ENCODE measurements around the gene HS3ST3A1. TPM values are rescaled to one million over a fixed set of nuclear protein-coding genes. Genes with fewer than 3 reads are reported as not detected.

Gene HS3ST3A1
- total and polyA plus RNA-seq, 10 donors, result 1.9 to 25.9 (median 16.4) TPM

- peak overlapping the region in 5 of 8 donors; percentile 41 to 87 (median 45) for H3K27ac ChIP-seq
- 76 to 81% (median 80%) methylated on average over 13 of the region's 13 CpGs for WGBS, 5 donors
- H3K27me3 ChIP-seq (replicated peaks in 1 of 7), result peaks cover 0 to 35% (median 20%) of the 10 kb centered on the region in 7 donors
- H3K36me3 ChIP-seq, result no peaks in the 10 kb centered on the region
- TF ChIP-seq POLR2AphosphoS5 (IDR thresholded peaks at IDR 0.05) (no peak), CTCF (IDR thresholded peaks at IDR 0.05 in 8 of 11, conservative IDR thresholded peaks at IDR 0.05 in 3 of 11) (no peak), POLR2A (IDR thresholded peaks at IDR 0.05) (no peak)
- H3K4me3 ChIP-seq, result peak overlapping the region in 1 of 8 donors; percentile 37
- peaks cover 4 to 67% (median 20%) of the 10 kb centered on the region in 6 donors for H3K4me1 ChIP-seq
- H3K9me3 ChIP-seq, result no peaks in the 10 kb centered on the region
- intact Hi-C loops (cut with DNase I; ENCODE audit: low total_unique reads), result loop anchor here (5.0 kb wide), 1 partner anchor 706 kb away; the partner anchor contains the start of gene HS3ST3B1
- DNase-seq, result no peak
Measured at GRCh38 chr17:13596241-13596923, 5.3 kb downstream of the HS3ST3A1 start.

- Histone ChIP-seq H3K27me3 (replicated peaks in 1 of 7) (peaks cover 0 to 27% (median 12%) of the 10 kb centered on the region in 7 donors), H3K27ac (peak overlapping the region in 3 of 8 donors; percentile 45 to 87 (median 65)), H3K4me3 (peak overlapping the region in 1 of 8 donors; percentile 37), H3K4me1 (peaks cover 0 to 59% (median 12%) of the 10 kb centered on the region in 6 donors), H3K9me3 (no peaks in the 10 kb centered on the region), H3K36me3 (no peaks in the 10 kb centered on the region)
- TF ChIP-seq CTCF (IDR thresholded peaks at IDR 0.05 in 8 of 11, conservative IDR thresholded peaks at IDR 0.05 in 3 of 11) (no peak), POLR2A (IDR thresholded peaks at IDR 0.05) (no peak), POLR2AphosphoS5 (IDR thresholded peaks at IDR 0.05) (no peak)
- WGBS, 5 donors, result 78 to 88% (median 80%) methylated on average over 6 of the region's 6 CpGs
- DNase-seq, result no peak
- intact Hi-C loops (cut with DNase I; ENCODE audit: low total_unique reads), result loop anchor here (5.0 kb wide), 1 partner anchor 707 kb away; the partner anchor contains the start of gene HS3ST3B1
Measured at GRCh38 chr17:13595599-13595899, 6.2 kb downstream of the HS3ST3A1 start.

- H3K27ac ChIP-seq, result peak overlapping the region in 3 of 8 donors; percentile 5 to 45 (median 27)
- H3K9me3 ChIP-seq, result no peaks in the 10 kb centered on the region
- peaks cover 0 to 55% (median 12%) of the 10 kb centered on the region in 6 donors for H3K4me1 ChIP-seq
- no peak for DNase-seq
- TF ChIP-seq POLR2A (IDR thresholded peaks at IDR 0.05) (no peak), CTCF (IDR thresholded peaks at IDR 0.05 in 8 of 11, conservative IDR thresholded peaks at IDR 0.05 in 3 of 11) (peak; percentile 60 to 92 (median 85))
- H3K4me3 ChIP-seq, result no peak overlapping the region
- 13 to 26% (median 19%) methylated on average over 10 of the region's 10 CpGs for WGBS, 5 donors
- peaks cover 0 to 21% (median 6%) of the 10 kb centered on the region in 7 donors for H3K27me3 ChIP-seq (replicated peaks in 1 of 7)
- intact Hi-C loops (cut with DNase I; ENCODE audit: low total_unique reads), result loop anchor here (5.0 kb wide), 2 partner anchors 707 to 1332 kb away; partner anchors contain the start of gene HS3ST3B1
- H3K36me3 ChIP-seq, result no peaks in the 10 kb centered on the region
Measured at GRCh38 chr17:13594762-13595598, 6.7 kb downstream of the HS3ST3A1 start.
